Peyer's patch (tissue), 4 donors: ENCODE data around the gene CNRIP1. TPM values are rescaled to one million over a fixed set of nuclear protein-coding genes. Genes with fewer than 3 reads are reported as not detected.

Experiments
- DNase-seq, 3 donors: peaks; one replicate each; pipeline ENCODE4 v3.0.0-alpha.2; 2017 to 2019
- H3K27ac ChIP-seq, 4 donors: fragments of 200-600 bp; sonication (generic); one replicate each; pipeline ENCODE4 v1.5.1; 2016 to 2019
- H3K27me3 ChIP-seq, 2 donors: fragments of 200-600 bp; sonication (generic); one replicate each; pipeline ENCODE4 v1.5.1; 2019
- H3K36me3 ChIP-seq, 3 donors: fragments of 200-600 bp; sonication (generic); one replicate each; pipeline ENCODE4 v1.5.1; 2016 to 2019
- H3K4me1 ChIP-seq, 4 donors: fragments of 200-600 bp; sonication (generic); one replicate each; pipeline ENCODE4 v1.5.1; 2016 to 2019
- H3K4me3 ChIP-seq, 4 donors: fragments of 200-600 bp; sonication (generic); 1 replicate in 3 of 4; 2 replicates in 1 of 4; pipeline ENCODE4 v1.5.1; 2016 to 2019; ENCODE audit warnings: mild to moderate bottlenecking in 1 of 4
- H3K9me3 ChIP-seq, 4 donors: fragments of 200-600 bp; sonication (generic); one replicate each; pipeline ENCODE4 v1.5.1; 2016 to 2019; ENCODE audit warnings: mild to moderate bottlenecking in 1 of 4
- POLR2A ChIP-seq, 2 donors: fragments of 450-650 bp; IDR thresholded peaks; one replicate each; pipeline ENCODE4 v1.5.1; 2017; ENCODE audit warnings: antibody characterized with exemption in 2 of 2, mild to moderate bottlenecking in 2 of 2, moderate library complexity in 2 of 2
- total RNA-seq, 4 donors: library from RNA; depleted of rRNA; stranded (reverse); fragments of >200 nt; gene quantifications; one replicate each; pipeline ENCODE4 v1.1.0, GENCODE V29; 2016
- TF ChIP-seq, protein P1 (sequence below), 6 experiments: fragments of 450-650 bp in 4 of 6; fragments of 200-600 bp in 2 of 6; sonication (generic) in 1 of 6; IDR thresholded peaks; one replicate each; pipeline ENCODE4 v1.5.1; 2017 to 2019; ENCODE audit warnings: antibody characterized with exemption in 6 of 6, mild to moderate bottlenecking in 3 of 6, moderate library complexity in 1 of 6

The CNRIP1 gene
- total RNA-seq, 4 donors from 2014 or later = 2.1 to 21.5 (median 4.8) TPM

DNA sequence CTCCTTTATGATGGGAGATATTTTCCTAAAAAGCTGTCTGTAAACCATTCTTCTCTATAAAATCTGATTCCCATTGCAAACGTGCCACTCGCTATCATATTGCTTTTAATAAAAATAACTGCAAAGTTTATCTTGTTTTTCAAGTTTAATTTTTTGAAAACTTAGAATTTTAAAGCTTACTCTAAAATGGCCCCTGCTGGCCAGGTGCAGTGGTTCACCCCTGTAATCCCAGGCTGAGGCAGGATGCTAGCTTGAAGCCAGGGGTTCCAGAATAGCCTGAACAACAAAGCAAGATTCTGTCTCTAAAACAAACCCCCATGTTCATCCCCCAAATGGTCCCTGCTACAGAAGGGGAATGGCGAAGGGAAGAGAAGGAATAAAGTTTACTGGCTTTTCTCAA lies 25.6 kb downstream of the CNRIP1 start:
- Histone ChIP-seq H3K27me3 (no peaks in the 10 kb centered on the region), H3K27ac (no peak overlapping the region), H3K9me3 (no peaks in the 10 kb centered on the region), H3K4me1 (no peaks in the 10 kb centered on the region), H3K4me3 (no peak overlapping the region), H3K36me3 (no peaks in the 10 kb centered on the region)
- TF ChIP-seq, protein P1, sequence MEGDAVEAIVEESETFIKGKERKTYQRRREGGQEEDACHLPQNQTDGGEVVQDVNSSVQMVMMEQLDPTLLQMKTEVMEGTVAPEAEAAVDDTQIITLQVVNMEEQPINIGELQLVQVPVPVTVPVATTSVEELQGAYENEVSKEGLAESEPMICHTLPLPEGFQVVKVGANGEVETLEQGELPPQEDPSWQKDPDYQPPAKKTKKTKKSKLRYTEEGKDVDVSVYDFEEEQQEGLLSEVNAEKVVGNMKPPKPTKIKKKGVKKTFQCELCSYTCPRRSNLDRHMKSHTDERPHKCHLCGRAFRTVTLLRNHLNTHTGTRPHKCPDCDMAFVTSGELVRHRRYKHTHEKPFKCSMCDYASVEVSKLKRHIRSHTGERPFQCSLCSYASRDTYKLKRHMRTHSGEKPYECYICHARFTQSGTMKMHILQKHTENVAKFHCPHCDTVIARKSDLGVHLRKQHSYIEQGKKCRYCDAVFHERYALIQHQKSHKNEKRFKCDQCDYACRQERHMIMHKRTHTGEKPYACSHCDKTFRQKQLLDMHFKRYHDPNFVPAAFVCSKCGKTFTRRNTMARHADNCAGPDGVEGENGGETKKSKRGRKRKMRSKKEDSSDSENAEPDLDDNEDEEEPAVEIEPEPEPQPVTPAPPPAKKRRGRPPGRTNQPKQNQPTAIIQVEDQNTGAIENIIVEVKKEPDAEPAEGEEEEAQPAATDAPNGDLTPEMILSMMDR (IDR thresholded peaks at IDR 0.05) = peak in 1 of 6 experiments; percentile 8
- TF ChIP-seq POLR2A (IDR thresholded peaks at IDR 0.05) = no peak
- DNase-seq = no peak

DNA sequence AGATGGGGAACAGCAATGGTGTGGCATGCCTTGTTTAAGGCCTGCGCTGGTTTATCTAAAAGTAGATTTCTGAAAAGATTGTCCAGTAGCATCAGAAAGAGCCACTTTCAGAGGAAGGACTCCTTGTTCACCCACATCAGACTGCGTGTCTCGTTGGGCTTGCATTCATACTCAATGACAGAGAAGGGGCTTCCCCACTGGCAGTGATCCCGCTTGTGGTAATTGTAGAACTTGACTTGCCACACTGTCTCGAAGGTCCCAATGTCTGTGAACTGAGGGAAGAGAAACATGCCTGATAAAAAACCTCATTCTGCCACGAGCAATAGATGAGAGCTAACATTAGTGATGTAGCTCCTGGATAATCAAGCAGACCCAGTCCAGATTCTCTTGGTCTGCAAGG lies 26.0 kb downstream of the CNRIP1 start:
- no peak overlapping the region for H3K27ac ChIP-seq
- H3K9me3 ChIP-seq = no peaks in the 10 kb centered on the region
- DNase-seq = no peak
- H3K36me3 ChIP-seq = no peaks in the 10 kb centered on the region
- H3K4me3 ChIP-seq = no peak overlapping the region
- TF ChIP-seq, protein P1 (IDR thresholded peaks at IDR 0.05) = no peak
- TF ChIP-seq POLR2A (IDR thresholded peaks at IDR 0.05) = no peak
- H3K4me1 ChIP-seq = no peaks in the 10 kb centered on the region
- no peaks in the 10 kb centered on the region for H3K27me3 ChIP-seq

DNA sequence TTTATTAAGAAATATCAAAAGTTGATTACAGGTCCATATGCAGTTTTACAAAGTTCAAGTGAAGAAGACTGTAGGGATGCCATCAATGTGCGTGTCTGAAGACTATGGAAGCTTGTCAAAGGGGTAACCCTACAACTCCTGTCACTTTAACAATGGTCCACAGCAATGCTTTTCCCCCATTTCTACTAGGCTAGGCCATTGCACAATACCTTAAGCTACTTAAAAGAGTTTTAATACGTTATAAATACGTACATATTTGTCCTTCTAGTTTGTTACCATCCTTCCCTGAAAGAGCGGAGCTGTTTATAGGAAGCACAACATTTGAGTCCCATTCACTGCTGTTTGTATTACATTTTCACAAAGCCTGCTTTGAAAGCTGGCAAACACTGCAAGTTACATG lies 26.7 kb downstream of the CNRIP1 start:
- H3K4me3 ChIP-seq = no peak overlapping the region
- TF ChIP-seq, protein P1 (IDR thresholded peaks at IDR 0.05) = no peak
- no peak for TF ChIP-seq POLR2A (IDR thresholded peaks at IDR 0.05)
- no peaks in the 10 kb centered on the region for H3K27me3 ChIP-seq
- H3K4me1 ChIP-seq = no peaks in the 10 kb centered on the region
- H3K36me3 ChIP-seq = no peaks in the 10 kb centered on the region
- DNase-seq = no peak
- H3K27ac ChIP-seq = no peak overlapping the region
- no peaks in the 10 kb centered on the region for H3K9me3 ChIP-seq

DNA sequence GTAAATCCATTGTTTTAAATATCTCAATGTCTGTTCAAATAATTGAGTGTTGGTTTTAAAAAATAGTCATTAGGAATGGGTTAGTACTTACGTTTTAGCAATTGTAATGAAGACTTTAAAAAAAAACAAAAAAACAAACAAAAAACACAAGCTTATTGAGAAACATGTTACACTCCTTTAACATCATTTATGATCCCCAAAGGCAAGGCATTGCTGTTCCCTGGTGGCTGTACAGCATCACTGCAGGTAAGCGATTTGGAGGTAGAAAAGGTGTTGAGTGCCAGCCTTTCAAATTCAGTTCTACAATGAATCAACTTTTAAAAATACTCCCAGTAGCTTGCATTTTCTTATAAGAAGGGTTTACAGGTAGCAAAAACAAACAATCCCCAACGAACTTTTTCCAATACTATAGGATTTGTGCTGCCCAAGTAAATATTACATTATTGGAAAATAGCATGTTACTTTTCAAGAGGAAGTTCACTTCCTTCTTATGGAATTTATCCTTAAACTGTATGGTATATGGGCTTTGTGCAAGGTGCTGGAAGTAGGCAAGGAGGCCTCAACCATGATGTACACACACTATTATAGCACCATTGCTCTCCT lies 27.5 kb downstream of the CNRIP1 start:
- H3K27ac ChIP-seq = no peak overlapping the region
- H3K4me3 ChIP-seq = no peak overlapping the region
- TF ChIP-seq, protein P1 (IDR thresholded peaks at IDR 0.05) = peak; percentile 36 to 69 (median 57)
- no peak for TF ChIP-seq POLR2A (IDR thresholded peaks at IDR 0.05)
- H3K9me3 ChIP-seq = no peaks in the 10 kb centered on the region
- H3K27me3 ChIP-seq = no peaks in the 10 kb centered on the region
- no peak for DNase-seq
- H3K36me3 ChIP-seq = no peaks in the 10 kb centered on the region
- no peaks in the 10 kb centered on the region for H3K4me1 ChIP-seq

DNA sequence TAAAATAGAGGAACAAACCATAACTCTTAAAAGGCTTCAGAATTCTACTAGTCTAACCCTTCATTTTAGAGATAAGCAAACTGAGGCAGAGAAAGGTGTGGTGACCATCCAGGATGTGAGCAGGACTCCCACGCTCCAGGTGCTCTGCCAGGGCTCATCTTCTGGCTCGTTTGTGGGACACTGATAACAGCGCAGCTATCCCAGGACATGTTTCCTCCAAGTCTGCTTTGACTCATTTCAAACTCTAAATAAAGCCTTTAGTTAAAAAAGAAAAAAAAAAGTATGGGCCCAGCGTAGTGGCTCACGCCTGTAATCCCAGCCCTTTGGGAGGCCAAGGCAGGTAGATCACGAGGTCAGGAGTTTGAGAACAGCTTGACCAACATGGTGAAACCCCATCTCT lies 28.4 kb downstream of the CNRIP1 start:
- Histone ChIP-seq H3K27ac (no peak overlapping the region), H3K27me3 (no peaks in the 10 kb centered on the region), H3K4me3 (no peak overlapping the region), H3K36me3 (no peaks in the 10 kb centered on the region), H3K4me1 (no peaks in the 10 kb centered on the region), H3K9me3 (no peaks in the 10 kb centered on the region)
- no peak for DNase-seq
- TF ChIP-seq, protein P1 (IDR thresholded peaks at IDR 0.05) = no peak
- no peak for TF ChIP-seq POLR2A (IDR thresholded peaks at IDR 0.05)

DNA sequence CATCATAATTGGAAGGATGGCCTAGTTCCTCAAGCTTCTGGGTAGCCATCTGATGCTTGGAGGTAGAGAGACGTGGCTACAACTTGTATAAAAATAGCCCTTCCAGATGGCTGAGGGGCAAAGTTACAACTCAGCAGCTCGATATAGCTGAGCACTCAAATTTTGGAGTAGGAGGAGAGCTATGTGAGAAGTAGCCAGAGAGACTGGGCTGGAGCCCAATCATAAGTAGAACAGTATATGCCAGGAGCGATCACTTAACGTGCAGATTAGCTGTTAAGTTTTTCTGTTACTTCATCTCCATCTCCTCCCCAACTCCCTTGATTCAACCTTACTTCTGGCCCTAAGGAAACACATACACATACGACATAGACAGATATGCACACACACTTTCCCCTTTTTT lies 28.8 kb downstream of the CNRIP1 start:
- no peaks in the 10 kb centered on the region for H3K36me3 ChIP-seq
- no peaks in the 10 kb centered on the region for H3K4me1 ChIP-seq
- no peak for DNase-seq
- H3K9me3 ChIP-seq = no peaks in the 10 kb centered on the region
- no peak overlapping the region for H3K27ac ChIP-seq
- no peaks in the 10 kb centered on the region for H3K27me3 ChIP-seq
- TF ChIP-seq POLR2A (IDR thresholded peaks at IDR 0.05) = no peak
- TF ChIP-seq, protein P1 (IDR thresholded peaks at IDR 0.05) = no peak
- no peak overlapping the region for H3K4me3 ChIP-seq
